GM19043 (cell line): ENCODE results near the gene SLC6A8.

Source experiments
- ATAC-seq: cut with Tn5 transposase; IDR thresholded peaks from one replicate; pipeline ENCODE4 v1.9.1; 2021; ENCODE audit warnings: low read depth; ENCODE audit not compliant: unreplicated experiment

The SLC6A8 gene

GRCh38 chrX:153647461-153648357 is 40.0 kb upstream of the SLC6A8 start:
- ATAC-seq, result no peak

GRCh38 chrX:153648358-153649177 is 39.2 kb upstream of the SLC6A8 start:
- ATAC-seq, result no peak

GRCh38 chrX:153649178-153649914 is 38.4 kb upstream of the SLC6A8 start:
- no peak for ATAC-seq

GRCh38 chrX:153649915-153650782 is 37.6 kb upstream of the SLC6A8 start:
- no peak for ATAC-seq

GRCh38 chrX:153650959-153651358 is 36.8 kb upstream of the SLC6A8 start:
- ATAC-seq, result no peak

- ATAC-seq, result no peak
Observed at GRCh38 chrX:153651540-153652079, 36.1 kb upstream of the SLC6A8 start.

- ATAC-seq, result no peak
Observed at GRCh38 chrX:153653556-153653955, 34.2 kb upstream of the SLC6A8 start.

- no peak for ATAC-seq
Observed at GRCh38 chrX:153657161-153657560, 30.6 kb upstream of the SLC6A8 start.

GRCh38 chrX:153659268-153659667 is 28.5 kb upstream of the SLC6A8 start:
- ATAC-seq, result no peak

- ATAC-seq, result no peak
Observed at GRCh38 chrX:153662266-153662665, 25.5 kb upstream of the SLC6A8 start.

GRCh38 chrX:153665726-153666306 is 21.9 kb upstream of the SLC6A8 start:
- ATAC-seq, result no peak

GRCh38 chrX:153667281-153667955 is 20.3 kb upstream of the SLC6A8 start:
- ATAC-seq, result no peak

- ATAC-seq, result no peak
Observed at GRCh38 chrX:153667956-153668396, 19.8 kb upstream of the SLC6A8 start.

GRCh38 chrX:153668423-153669173 is 19.1 kb upstream of the SLC6A8 start:
- ATAC-seq, result no peak

GRCh38 chrX:153669174-153669890 is 18.4 kb upstream of the SLC6A8 start:
- no peak for ATAC-seq

- no peak for ATAC-seq
Observed at GRCh38 chrX:153669901-153670731, 17.6 kb upstream of the SLC6A8 start.
